Stomach (tissue), 9 donors: ENCODE measurements around the gene ARSI. TPM values are rescaled to one million over a fixed set of nuclear protein-coding genes. Genes with fewer than 3 reads are reported as not detected.

Experiments
- DNase-seq, 2 donors: peaks; one replicate each; pipeline versions ENCODE4 v3.0.0 to v3.0.0-alpha.2; 2013 to 2019
- H3K27ac ChIP-seq, 5 donors: fragments of 200-600 bp in 4 of 5; sonication (generic) in 4 of 5; one replicate each; pipeline ENCODE4 v1.5.1; 2013 to 2019; ENCODE audit warnings: mild to moderate bottlenecking in 1 of 5, moderate library complexity in 1 of 5
- H3K27me3 ChIP-seq, 3 donors: fragments of 200-600 bp; sonication (generic); one replicate each; pipeline ENCODE4 v1.5.1; 2017 to 2019; ENCODE audit warnings: mixed run types in 1 of 3
- H3K36me3 ChIP-seq, 4 donors: fragments of 200-600 bp; sonication (generic); 1 replicate in 3 of 4; 2 replicates in 1 of 4; pipeline ENCODE4 v1.5.1; 2016 to 2019
- H3K4me1 ChIP-seq, 4 donors: fragments of 200-600 bp; sonication (generic); one replicate each; pipeline ENCODE4 v1.5.1; 2016 to 2019
- H3K4me3 ChIP-seq, 4 donors: fragments of 200-600 bp; sonication (generic) in 3 of 4; one replicate each; pipeline ENCODE4 v1.5.1; 2016 to 2019; ENCODE audit warnings: mild to moderate bottlenecking in 1 of 4
- H3K9me3 ChIP-seq, 4 donors: fragments of 200-600 bp; sonication (generic); one replicate each; pipeline ENCODE4 v1.5.1; 2016 to 2019
- EP300 ChIP-seq: sonication (generic); formaldehyde crosslinking; IDR thresholded peaks from one replicate; pipeline ENCODE4 v1.6.1; 2017; ENCODE audit warnings: antibody characterized with exemption
- POLR2A ChIP-seq, 4 donors: fragments of 450-650 bp; IDR thresholded peaks; one replicate each; pipeline ENCODE4 v1.6.1; 2016; ENCODE audit warnings: antibody characterized with exemption in 4 of 4, control low read depth in 2 of 4, mild to moderate bottlenecking in 1 of 4, moderate library complexity in 1 of 4
- POLR2AphosphoS5 ChIP-seq, 3 donors: sonication (generic); formaldehyde crosslinking; IDR thresholded peaks; one replicate each; pipeline ENCODE4 v1.6.1; 2016; ENCODE audit warnings: antibody characterized with exemption in 3 of 3
- WGBS, 5 donors: extraction: QIAGEN DNeasy Blood & Tissue Kit in 3 of 5; methylation state at CpG; one replicate each; pipeline versions ENCODE4 v1.1.5 to v1.1.7; 2013 to 2018; 5-methylcytosine and 5-hydroxymethylcytosine counted together
- intact Hi-C: fragments of 100-400 bp; cut with DNase I; formaldehyde crosslinking; loops from one replicate; pipeline ENCODE4 v1.15.1; 2023; ENCODE audit warnings: low total_unique reads
- polyA plus RNA-seq, 3 donors: library from polyadenylated mRNA; stranded (reverse); fragments of 200-250 nt; gene quantifications; one replicate each; pipeline ENCODE4 v1.2.3, GENCODE V29; 2013
- total RNA-seq, 5 donors: library from RNA; depleted of rRNA; stranded (reverse); fragments of >200 nt; gene quantifications; one replicate each; pipeline versions ENCODE4 v1.1.0 to v1.2.3, GENCODE V29; 2014 to 2016
- TF ChIP-seq, protein P1 (sequence below), 7 experiments: fragments of 450-650 bp in 4 of 7; fragments of 200-600 bp in 3 of 7; sonication (generic) in 3 of 7; IDR thresholded peaks; one replicate each; pipeline ENCODE4 v1.5.1; 2016 to 2019; ENCODE audit warnings: antibody characterized with exemption in 7 of 7, control low read depth in 2 of 7, mild to moderate bottlenecking in 1 of 7
- donor health status: healthy with polysubstance abuse.
- donor health status: Bipolar disorder and iron deficiency.
- donor health status: healthy.

The ARSI gene
- total and polyA plus RNA-seq, 8 donors, result 0.35 to 7.0 (median 1.7) TPM; not detected in 3

GRCh38 chr5:150281987-150282386 lies 20.7 kb downstream of the ARSI start:
- no peaks in the 10 kb centered on the region for H3K4me1 ChIP-seq
- TF ChIP-seq, protein P1, sequence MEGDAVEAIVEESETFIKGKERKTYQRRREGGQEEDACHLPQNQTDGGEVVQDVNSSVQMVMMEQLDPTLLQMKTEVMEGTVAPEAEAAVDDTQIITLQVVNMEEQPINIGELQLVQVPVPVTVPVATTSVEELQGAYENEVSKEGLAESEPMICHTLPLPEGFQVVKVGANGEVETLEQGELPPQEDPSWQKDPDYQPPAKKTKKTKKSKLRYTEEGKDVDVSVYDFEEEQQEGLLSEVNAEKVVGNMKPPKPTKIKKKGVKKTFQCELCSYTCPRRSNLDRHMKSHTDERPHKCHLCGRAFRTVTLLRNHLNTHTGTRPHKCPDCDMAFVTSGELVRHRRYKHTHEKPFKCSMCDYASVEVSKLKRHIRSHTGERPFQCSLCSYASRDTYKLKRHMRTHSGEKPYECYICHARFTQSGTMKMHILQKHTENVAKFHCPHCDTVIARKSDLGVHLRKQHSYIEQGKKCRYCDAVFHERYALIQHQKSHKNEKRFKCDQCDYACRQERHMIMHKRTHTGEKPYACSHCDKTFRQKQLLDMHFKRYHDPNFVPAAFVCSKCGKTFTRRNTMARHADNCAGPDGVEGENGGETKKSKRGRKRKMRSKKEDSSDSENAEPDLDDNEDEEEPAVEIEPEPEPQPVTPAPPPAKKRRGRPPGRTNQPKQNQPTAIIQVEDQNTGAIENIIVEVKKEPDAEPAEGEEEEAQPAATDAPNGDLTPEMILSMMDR (IDR thresholded peaks at IDR 0.05), result no peak
- TF ChIP-seq EP300 (no peak), POLR2A (IDR thresholded peaks at IDR 0.05) (no peak), POLR2AphosphoS5 (IDR thresholded peaks at IDR 0.05) (no peak)
- no peak overlapping the region for H3K4me3 ChIP-seq
- H3K9me3 ChIP-seq, result no peaks in the 10 kb centered on the region
- DNase-seq, result no peak
- 71 to 78% (median 72%) methylated on average over 8 of the region's 8 CpGs for WGBS, 5 donors
- H3K27me3 ChIP-seq, result no peaks in the 10 kb centered on the region
- no peak overlapping the region for H3K27ac ChIP-seq
- no peaks in the 10 kb centered on the region for H3K36me3 ChIP-seq
- intact Hi-C loops, result no loop called here

DNA sequence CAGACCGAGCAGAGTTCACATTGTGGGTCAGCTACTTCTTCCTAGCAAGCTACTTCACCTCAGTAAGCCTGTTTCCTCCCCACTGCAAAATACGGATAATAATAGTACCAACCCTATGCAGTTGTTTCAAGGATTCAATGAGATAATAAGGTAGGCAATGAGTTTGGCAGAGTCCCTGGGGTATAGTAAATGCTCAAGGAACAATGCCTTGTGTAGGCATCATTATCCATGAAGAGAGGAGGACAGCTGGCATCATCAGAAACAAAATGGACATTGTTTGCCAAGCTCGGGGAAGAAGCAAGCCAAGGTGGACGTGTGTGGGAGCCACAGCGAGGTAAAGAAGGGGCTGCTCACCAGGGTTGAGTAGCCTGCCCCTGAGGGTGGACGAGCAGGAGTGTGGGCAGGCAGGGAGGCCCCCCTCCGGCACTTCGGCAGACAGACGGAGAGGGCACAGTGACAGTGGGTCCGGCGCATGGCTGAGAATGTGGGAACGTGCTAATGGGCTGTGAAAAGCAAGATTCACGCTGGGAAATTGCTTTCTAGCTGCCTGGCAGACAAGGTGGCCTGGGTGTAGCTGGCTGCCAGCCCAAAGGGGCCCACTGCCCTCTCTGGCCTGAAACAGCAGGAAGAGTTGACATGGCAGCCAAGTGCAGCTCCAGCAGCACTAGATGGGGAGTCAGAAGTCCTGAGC lies 23.2 kb downstream of the ARSI start:
- TF ChIP-seq POLR2A (IDR thresholded peaks at IDR 0.05) (no peak), EP300 (no peak), POLR2AphosphoS5 (IDR thresholded peaks at IDR 0.05) (no peak)
- TF ChIP-seq, protein P1 (IDR thresholded peaks at IDR 0.05), result no peak
- Histone ChIP-seq H3K4me1 (no peaks in the 10 kb centered on the region), H3K36me3 (no peaks in the 10 kb centered on the region), H3K9me3 (no peaks in the 10 kb centered on the region), H3K27ac (no peak overlapping the region), H3K27me3 (peaks cover 0 to 11% (median 0%) of the 10 kb centered on the region in 3 donors), H3K4me3 (no peak overlapping the region)
- WGBS, 5 donors, result 65 to 86% (median 79%) methylated on average over 13 of the region's 13 CpGs
- peak in 1 of 2 donors; percentile 72 for DNase-seq
- intact Hi-C loops, result no loop called here

DNA sequence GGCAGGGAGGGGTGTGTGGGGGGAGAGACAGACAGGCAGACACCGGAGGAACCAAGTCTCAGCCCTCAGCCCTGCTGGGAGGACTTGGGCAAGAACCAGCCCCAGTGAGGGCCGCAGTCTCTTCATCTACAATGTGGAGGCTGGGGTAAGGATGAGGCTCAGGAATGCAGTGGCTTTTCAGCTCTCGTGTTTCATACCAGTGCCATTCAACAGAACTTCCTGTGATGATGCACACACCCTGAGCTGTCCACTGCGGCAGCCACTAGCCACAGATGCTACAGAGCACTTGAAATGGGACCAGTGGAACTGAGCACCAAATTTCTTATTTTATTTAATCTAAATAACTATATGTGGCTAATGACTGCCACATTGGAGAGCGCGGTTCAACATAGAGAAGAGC lies 23.8 kb downstream of the ARSI start:
- peaks cover 0 to 11% (median 0%) of the 10 kb centered on the region in 3 donors for H3K27me3 ChIP-seq
- no peaks in the 10 kb centered on the region for H3K36me3 ChIP-seq
- no peak overlapping the region for H3K27ac ChIP-seq
- 81 to 97% (median 83%) methylated on average over 6 of the region's 6 CpGs for WGBS, 5 donors
- no peak overlapping the region for H3K4me3 ChIP-seq
- H3K4me1 ChIP-seq, result no peaks in the 10 kb centered on the region
- TF ChIP-seq, protein P1 (IDR thresholded peaks at IDR 0.05), result no peak
- TF ChIP-seq POLR2A (IDR thresholded peaks at IDR 0.05), result no peak
- TF ChIP-seq EP300, result no peak
- TF ChIP-seq POLR2AphosphoS5 (IDR thresholded peaks at IDR 0.05), result no peak
- no peak for DNase-seq
- intact Hi-C loops, result no loop called here
- H3K9me3 ChIP-seq, result no peaks in the 10 kb centered on the region

DNA sequence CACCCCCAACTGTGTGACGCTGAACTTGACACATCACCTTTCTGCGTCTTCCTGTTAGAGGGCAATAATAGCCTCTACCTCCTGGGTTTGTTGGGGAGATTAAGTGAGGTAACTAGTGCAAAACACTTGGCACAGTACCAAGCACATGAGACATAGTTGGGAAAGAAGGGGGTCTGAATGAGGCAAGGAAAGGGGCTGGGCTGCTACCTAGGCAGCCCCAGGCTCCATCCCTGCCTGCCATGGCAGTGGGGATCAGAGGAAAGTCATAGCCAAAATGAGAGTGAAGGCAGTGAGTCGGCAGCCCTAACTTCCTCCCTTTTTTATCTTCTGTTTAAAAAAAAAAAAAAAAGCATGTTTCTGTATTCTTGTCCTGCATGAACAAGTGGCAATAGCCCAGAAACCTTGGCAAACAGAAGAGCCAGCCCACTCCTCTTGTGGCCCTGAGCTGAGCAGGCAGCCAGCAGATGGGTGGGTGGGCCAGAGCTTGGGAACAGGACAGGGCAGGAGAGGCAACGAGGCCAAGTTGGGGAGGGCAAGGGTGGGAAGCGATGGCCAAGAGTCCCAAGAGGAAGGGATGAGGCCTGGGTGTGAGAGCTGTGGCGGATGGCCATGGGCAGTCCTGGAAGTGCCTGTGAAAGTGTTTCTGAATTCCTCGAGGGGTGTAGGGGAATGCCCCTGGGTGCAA lies 24.5 kb downstream of the ARSI start:
- intact Hi-C loops, result no loop called here
- TF ChIP-seq POLR2A (IDR thresholded peaks at IDR 0.05) (no peak), POLR2AphosphoS5 (IDR thresholded peaks at IDR 0.05) (no peak), EP300 (no peak)
- TF ChIP-seq, protein P1 (IDR thresholded peaks at IDR 0.05), result no peak
- WGBS, 5 donors, result 60 to 68% (median 65%) methylated on average over 7 of the region's 7 CpGs

More for the DNA sequence above, 24.5 kb downstream of the ARSI start:
- Histone ChIP-seq H3K27ac (no peak overlapping the region), H3K27me3 (peaks cover 0 to 11% (median 0%) of the 10 kb centered on the region in 3 donors), H3K4me3 (no peak overlapping the region), H3K36me3 (no peaks in the 10 kb centered on the region), H3K9me3 (no peaks in the 10 kb centered on the region), H3K4me1 (no peaks in the 10 kb centered on the region)
- no peak for DNase-seq
